ENCODE data around the gene WEE1. TPM values are rescaled to one million over a fixed set of nuclear protein-coding genes. Genes with fewer than 3 reads are reported as not detected.

WEE1 gene
- total and polyA plus RNA-seq, 2 donors (not counting 3 experiments of a cell fraction or from before 2014, with no cell fraction given), result 19.2 to 42.8 TPM

DNA sequence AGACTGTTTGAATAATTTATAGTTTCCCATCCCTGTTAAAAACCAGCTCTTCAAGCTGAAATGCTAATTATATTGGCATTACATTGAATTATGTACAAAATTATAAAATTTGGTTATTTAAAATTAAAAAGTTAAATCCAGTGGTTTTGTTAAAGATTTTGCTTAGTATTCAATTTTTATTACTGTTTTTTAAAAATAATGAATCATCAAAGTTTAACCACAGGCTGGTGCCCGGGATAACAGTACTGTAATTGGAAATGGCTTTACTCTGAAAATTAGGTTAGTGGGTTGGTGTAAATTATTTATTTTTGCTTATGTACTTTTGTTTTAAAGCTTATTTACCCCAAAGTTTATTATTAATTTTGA is 45.4 kb upstream of the WEE1 start:
- H3K9me1 ChIP-seq (replicated peaks; ENCODE audit: control insufficient read depth, extremely low read depth, insufficient read depth, low read length), result no peaks in the 10 kb centered on the region
- peaks cover 27% of the 10 kb centered on the region for H3K4me1 ChIP-seq (ENCODE audit: control insufficient read depth, extremely low read depth, insufficient read depth, low read length)
- peak overlapping the region; percentile 82 for H3K27ac ChIP-seq (ENCODE audit: insufficient read depth, low read depth, low read length)
- POLR2A ChIA-PET, result interaction anchor here (1.2 to 1.4 kb wide), 2 partner anchors 24 to 67 kb away, joined by 3 to 4 read pairs; partner anchors contain the start of gene ZNF143
- DNase-seq (ENCODE audit: low read depth, low spot score), result no peak
- no peaks in the 10 kb centered on the region for H4K20me1 ChIP-seq (replicated peaks; ENCODE audit: control insufficient read depth, extremely low read depth, insufficient read depth, low read length)
- no TSS peak for BruUV-seq (replicated peaks)
- H3K4me3 ChIP-seq (replicated peaks in 1 of 3; ENCODE audit: insufficient read depth in 1 of 3, low read depth in 1 of 3, low read length in 3 of 3), result peak overlapping the region in 1 of 3 experiments; percentile 20
- peak overlapping the region; percentile 70 for H3K4me2 ChIP-seq (ENCODE audit: insufficient read depth, low read length)
- CTCF ChIA-PET, result interaction anchor here (1.1 kb wide), 1 partner anchor 20 kb away, joined by 3 read pairs; no protein-coding TSS in a partner anchor
- no peak for TF ChIP-seq JUN (IDR thresholded peaks at IDR 0.05; ENCODE audit: borderline replicate concordance, insufficient read depth, insufficient read length, low read depth)
- no peaks in the 10 kb centered on the region for H3K9me3 ChIP-seq (replicated peaks; ENCODE audit: control insufficient read depth, insufficient read depth, low read length)
- peak overlapping the region; percentile 71 for H3K9ac ChIP-seq (replicated peaks; ENCODE audit: extremely low read depth, insufficient read depth, low read length)
- dilution Hi-C loops (cut with MboI; ENCODE audit: extremely low pct_ligation_motif_present, low sequenced_read_pairs) (no loop called here), intact Hi-C loops (cut with micrococcal nuclease) (loop anchor here (5.0 to 10.0 kb wide), 2 partner anchors 229 to 797 kb away; no protein-coding TSS in a partner anchor)
- H3K79me2 ChIP-seq (ENCODE audit: control insufficient read depth, insufficient read depth, low read length), result no peaks in the 10 kb centered on the region
- no peak for FAIRE-seq
- H2AFZ ChIP-seq (ENCODE audit: low read depth, low read length), result no peak overlapping the region
- H3K36me3 ChIP-seq (ENCODE audit: control insufficient read depth in 2 of 2, extremely low read depth in 1 of 2, insufficient read depth in 2 of 2, low read length in 2 of 2), result no peaks in the 10 kb centered on the region
- H3K27me3 ChIP-seq (ENCODE audit: control insufficient read depth in 2 of 2, insufficient read depth in 2 of 2, low read length in 2 of 2), result no peaks in the 10 kb centered on the region

DNA sequence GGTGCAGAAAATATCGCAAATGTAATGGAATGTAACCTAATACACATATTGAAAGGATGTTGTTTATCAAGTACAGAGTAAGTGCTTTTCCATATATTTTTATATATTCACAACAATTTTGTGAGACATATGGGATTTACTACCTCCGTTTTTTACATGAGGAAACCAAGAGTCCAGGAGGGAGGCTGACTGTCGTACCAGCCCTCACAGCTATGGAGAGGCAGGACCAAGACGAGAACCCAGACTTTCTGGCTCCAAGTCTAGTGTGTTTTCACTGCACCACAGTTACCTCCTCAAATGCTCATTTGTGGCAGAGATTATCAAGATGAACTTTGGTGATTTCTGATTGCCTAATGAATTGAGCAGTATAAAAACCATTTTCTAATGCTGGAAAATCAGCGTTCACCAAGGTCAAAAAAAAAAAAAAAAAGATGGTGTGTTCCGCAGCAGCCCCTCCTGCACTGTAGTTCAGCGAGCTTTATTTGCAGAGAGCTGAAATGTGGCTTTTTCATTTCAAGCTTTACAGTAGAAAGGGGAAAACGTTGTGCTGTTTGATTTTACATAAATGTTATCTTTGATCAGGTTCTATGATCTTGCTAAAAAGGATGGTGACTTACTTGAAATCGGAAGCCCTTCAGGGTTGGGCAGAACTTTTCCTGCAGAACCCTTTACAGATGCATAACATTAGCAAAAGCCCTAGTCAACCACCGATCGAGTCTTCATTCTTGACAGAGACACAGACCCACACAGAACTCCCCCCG is 44.7 kb upstream of the WEE1 start:
- TF ChIP-seq POLR2A (IDR thresholded peaks at IDR 0.05; ENCODE audit: low read depth, low read length), result no peak
- TF ChIP-seq, protein P1, sequence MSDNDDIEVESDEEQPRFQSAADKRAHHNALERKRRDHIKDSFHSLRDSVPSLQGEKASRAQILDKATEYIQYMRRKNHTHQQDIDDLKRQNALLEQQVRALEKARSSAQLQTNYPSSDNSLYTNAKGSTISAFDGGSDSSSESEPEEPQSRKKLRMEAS (IDR thresholded peaks at IDR 0.05; ENCODE audit: insufficient read depth, insufficient read length), result no peak
- no peak for TF ChIP-seq EZH2 (IDR thresholded peaks at IDR 0.05; ENCODE audit: borderline replicate concordance, low read depth, low read length, severe bottlenecking)
- TF ChIP-seq POLR2AphosphoS5 (IDR thresholded peaks at IDR 0.05; ENCODE audit: insufficient read depth, low read depth, low read length), result no peak
- TF ChIP-seq, protein P2, sequence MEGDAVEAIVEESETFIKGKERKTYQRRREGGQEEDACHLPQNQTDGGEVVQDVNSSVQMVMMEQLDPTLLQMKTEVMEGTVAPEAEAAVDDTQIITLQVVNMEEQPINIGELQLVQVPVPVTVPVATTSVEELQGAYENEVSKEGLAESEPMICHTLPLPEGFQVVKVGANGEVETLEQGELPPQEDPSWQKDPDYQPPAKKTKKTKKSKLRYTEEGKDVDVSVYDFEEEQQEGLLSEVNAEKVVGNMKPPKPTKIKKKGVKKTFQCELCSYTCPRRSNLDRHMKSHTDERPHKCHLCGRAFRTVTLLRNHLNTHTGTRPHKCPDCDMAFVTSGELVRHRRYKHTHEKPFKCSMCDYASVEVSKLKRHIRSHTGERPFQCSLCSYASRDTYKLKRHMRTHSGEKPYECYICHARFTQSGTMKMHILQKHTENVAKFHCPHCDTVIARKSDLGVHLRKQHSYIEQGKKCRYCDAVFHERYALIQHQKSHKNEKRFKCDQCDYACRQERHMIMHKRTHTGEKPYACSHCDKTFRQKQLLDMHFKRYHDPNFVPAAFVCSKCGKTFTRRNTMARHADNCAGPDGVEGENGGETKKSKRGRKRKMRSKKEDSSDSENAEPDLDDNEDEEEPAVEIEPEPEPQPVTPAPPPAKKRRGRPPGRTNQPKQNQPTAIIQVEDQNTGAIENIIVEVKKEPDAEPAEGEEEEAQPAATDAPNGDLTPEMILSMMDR (IDR thresholded peaks at IDR 0.05; ENCODE audit: extremely low read depth in 1 of 2, insufficient read depth in 1 of 2, low read depth in 1 of 2, low read length in 2 of 2), result no peak
- no peak for TF ChIP-seq FOS (IDR thresholded peaks at IDR 0.05; ENCODE audit: borderline replicate concordance, insufficient read depth, low read length)
- TF ChIP-seq JUN (IDR thresholded peaks at IDR 0.05; ENCODE audit: borderline replicate concordance, insufficient read depth, insufficient read length, low read depth), result no peak
- TF ChIP-seq GATA2 (IDR thresholded peaks at IDR 0.05; ENCODE audit: insufficient read depth, insufficient read length, low read depth, low read length), result no peak
- no peak for TF ChIP-seq MYC (IDR thresholded peaks at IDR 0.05; ENCODE audit: low read depth, low read length)
- Histone ChIP-seq H3K9me3 (replicated peaks; ENCODE audit: control insufficient read depth, insufficient read depth, low read length) (no peaks in the 10 kb centered on the region), H2AFZ (ENCODE audit: low read depth, low read length) (no peak overlapping the region), H3K9ac (replicated peaks; ENCODE audit: extremely low read depth, insufficient read depth, low read length) (no peak overlapping the region), H3K27me3 (ENCODE audit: control insufficient read depth in 2 of 2, insufficient read depth in 2 of 2, low read length in 2 of 2) (no peaks in the 10 kb centered on the region), H3K36me3 (ENCODE audit: control insufficient read depth in 2 of 2, extremely low read depth in 1 of 2, insufficient read depth in 2 of 2, low read length in 2 of 2) (no peaks in the 10 kb centered on the region), H3K4me3 (replicated peaks in 1 of 3; ENCODE audit: insufficient read depth in 1 of 3, low read depth in 1 of 3, low read length in 3 of 3) (no peak overlapping the region), H3K79me2 (ENCODE audit: control insufficient read depth, insufficient read depth, low read length) (no peaks in the 10 kb centered on the region), H3K9me1 (replicated peaks; ENCODE audit: control insufficient read depth, extremely low read depth, insufficient read depth, low read length) (no peaks in the 10 kb centered on the region), H3K27ac (ENCODE audit: insufficient read depth, low read depth, low read length) (no peak overlapping the region), H3K4me2 (ENCODE audit: insufficient read depth, low read length) (no peak overlapping the region), H4K20me1 (replicated peaks; ENCODE audit: control insufficient read depth, extremely low read depth, insufficient read depth, low read length) (no peaks in the 10 kb centered on the region), H3K4me1 (ENCODE audit: control insufficient read depth, extremely low read depth, insufficient read depth, low read length) (peaks cover 27% of the 10 kb centered on the region)
- FAIRE-seq (peak; percentile 55), DNase-seq (ENCODE audit: low read depth, low spot score) (no peak)
- ChIA-PET POLR2A (interaction anchor here (1.4 kb wide), 1 partner anchor 23 kb away, joined by 4 read pairs; no protein-coding TSS in a partner anchor), CTCF (interaction anchor here (1.1 to 1.2 kb wide), 2 partner anchors 21 to 22 kb away, joined by 3 read pairs; no protein-coding TSS in a partner anchor)
- intact Hi-C loops (cut with micrococcal nuclease), result loop anchor here (5.0 to 10.0 kb wide), 2 partner anchors 229 to 796 kb away; no protein-coding TSS in a partner anchor
- no TSS peak for BruUV-seq (replicated peaks)
- dilution Hi-C loops (cut with MboI; ENCODE audit: extremely low pct_ligation_motif_present, low sequenced_read_pairs), result no loop called here
